GM23248 (cell line): Measurements from ENCODE around the gene EHBP1.

ENCODE experiments used
- EZH2 ChIP-seq: fragments of 200-600 bp; sonication (generic); IDR thresholded peaks from 2 replicates; pipeline ENCODE4 v1.6.1; 2018; ENCODE audit warnings: antibody characterized with exemption, mild to moderate bottlenecking; ENCODE audit not compliant: insufficient read depth, poor library complexity, severe bottlenecking
- EZH2phosphoT487 ChIP-seq: fragments of 200-600 bp; sonication (generic); IDR thresholded peaks from 2 replicates; pipeline ENCODE4 v1.6.1; 2018; ENCODE audit warnings: antibody characterized with exemption, moderate library complexity, mild to moderate bottlenecking, low read depth; ENCODE audit not compliant: insufficient read depth

DNA sequence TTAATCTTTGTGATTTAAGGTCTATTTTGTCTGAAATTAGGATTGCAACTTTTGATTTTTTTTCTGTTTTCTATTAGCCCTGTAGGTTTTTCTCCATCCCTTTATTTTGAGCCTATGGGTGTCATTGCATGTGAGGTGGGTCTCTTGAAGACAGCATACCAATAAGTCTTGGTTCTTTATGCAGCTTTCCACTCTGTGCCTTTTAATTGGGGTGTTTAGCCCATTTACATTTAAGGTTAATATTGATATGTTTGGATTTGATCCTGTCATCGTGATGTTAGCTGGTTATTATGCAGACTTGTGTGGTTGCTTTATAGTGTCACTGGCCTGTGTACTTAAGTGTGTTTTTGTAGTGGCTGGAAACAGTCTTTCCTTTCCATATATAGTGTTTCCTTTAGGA lies 17.7 kb downstream of the EHBP1 start:
- no peak for TF ChIP-seq EZH2
- no peak for TF ChIP-seq EZH2phosphoT487
